ENCODE measurements around the gene FBXL2. TPM values are rescaled to one million over a fixed set of nuclear protein-coding genes. Genes with fewer than 3 reads are reported as not detected.
"Not testable (repeated sequence)": the region's sequence is repeated elsewhere in the genome, so short reads cannot be mapped to it uniquely, and the experiment has no call there.

The FBXL2 gene
- total and polyA plus RNA-seq, 3 donors from 2014 or later, result 24.8 to 55.7 (median 38.3) TPM

DNA sequence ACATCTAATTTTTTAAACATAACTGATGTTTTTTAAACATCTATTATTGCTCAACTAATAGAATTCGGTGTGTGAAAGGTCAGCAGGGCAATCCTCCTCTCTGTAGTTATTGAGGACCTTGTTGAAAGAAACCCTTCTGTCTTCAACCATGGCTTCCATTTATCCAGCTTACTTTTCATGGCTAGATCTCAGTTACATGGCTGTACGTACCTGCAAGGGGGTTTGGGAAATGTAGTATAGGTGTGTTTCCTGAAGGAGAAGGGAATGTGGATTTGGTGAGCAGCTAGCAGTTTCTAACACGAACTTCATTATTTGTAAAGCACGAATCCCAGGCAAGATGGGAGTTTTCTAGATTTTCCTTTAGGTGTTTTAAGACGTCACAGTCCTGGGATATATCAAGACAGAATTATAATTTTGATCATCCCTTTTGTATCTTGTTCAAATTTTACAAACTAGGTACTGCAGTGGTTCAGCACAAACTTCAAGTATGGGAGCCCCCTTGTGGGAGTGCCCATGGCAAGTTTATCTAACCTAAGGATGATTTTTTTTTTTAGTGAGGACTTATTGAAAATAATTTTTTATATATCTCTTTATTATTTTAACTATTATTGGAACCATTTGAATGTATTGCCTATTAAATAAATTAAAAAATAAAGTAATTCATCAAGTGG, 41.6 kb downstream of the FBXL2 start:
- intact Hi-C loops (cut with DNase I; ENCODE audit: low total_unique reads), result no loop called here
- no peaks in the 10 kb centered on the region for H3K9me3 ChIP-seq

DNA sequence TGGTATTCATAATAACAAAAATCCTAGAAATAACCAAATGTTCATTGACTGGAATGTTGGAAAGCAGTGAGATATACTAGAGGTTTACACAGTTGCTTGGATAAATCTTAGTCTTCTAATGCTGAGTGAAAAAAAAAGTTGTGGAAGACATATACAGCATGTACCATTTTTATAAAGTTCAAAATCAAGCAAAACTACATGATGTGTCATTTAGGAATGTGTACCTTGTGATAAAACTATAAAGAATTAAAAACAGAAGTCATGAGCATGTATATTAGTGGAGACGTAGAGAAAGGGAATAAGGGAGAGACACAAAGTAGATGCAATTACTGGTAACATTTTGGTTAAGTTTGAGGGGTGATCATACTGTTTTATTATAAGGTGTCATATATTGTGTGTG, 45.2 kb downstream of the FBXL2 start:
- DNase-seq, result no peak
- H3K27me3 ChIP-seq, result no peaks in the 10 kb centered on the region
- H3K27ac ChIP-seq, result no peak overlapping the region
- no peaks in the 10 kb centered on the region for H3K9me3 ChIP-seq
- no peaks in the 10 kb centered on the region for H3K4me1 ChIP-seq
- H3K4me3 ChIP-seq, result no peak overlapping the region
- TF ChIP-seq POLR2A (IDR thresholded peaks at IDR 0.05) (no peak), CTCF (IDR thresholded peaks at IDR 0.05) (no peak)
- intact Hi-C loops (cut with DNase I; ENCODE audit: low total_unique reads), result no loop called here
- 84 to 93% methylated on average over 1 of the region's 1 CpG for WGBS, 2 donors
- H3K36me3 ChIP-seq (ENCODE audit: low read depth, missing control alignments), result no peaks in the 10 kb centered on the region

More for the DNA sequence above, 41.6 kb downstream of the FBXL2 start:
- H3K4me1 ChIP-seq, result no peaks in the 10 kb centered on the region
- no peaks in the 10 kb centered on the region for H3K27me3 ChIP-seq
- TF ChIP-seq CTCF (IDR thresholded peaks at IDR 0.05), result no peak
- TF ChIP-seq POLR2A (IDR thresholded peaks at IDR 0.05), result no peak
- H3K36me3 ChIP-seq (ENCODE audit: low read depth, missing control alignments), result no peaks in the 10 kb centered on the region
- 81 to 86% methylated on average over 5 of the region's 5 CpGs for WGBS, 2 donors
- DNase-seq, result no peak
- H3K27ac ChIP-seq, result no peak overlapping the region
- H3K4me3 ChIP-seq, result no peak overlapping the region

GRCh38 chr3:33331414-33331813, 54.2 kb downstream of the FBXL2 start:
- 83 to 96% methylated on average over 2 of the region's 2 CpGs for WGBS, 2 donors
- intact Hi-C loops (cut with DNase I; ENCODE audit: low total_unique reads), result no loop called here
- Histone ChIP-seq H3K27me3 (no peaks in the 10 kb centered on the region), H3K4me1 (no peaks in the 10 kb centered on the region), H3K9me3 (no peaks in the 10 kb centered on the region), H3K4me3 (no peak overlapping the region), H3K27ac (no peak overlapping the region), H3K36me3 (ENCODE audit: low read depth, missing control alignments) (no peaks in the 10 kb centered on the region)
- DNase-seq, result no peak
- TF ChIP-seq CTCF (IDR thresholded peaks at IDR 0.05), result no peak
- TF ChIP-seq POLR2A (IDR thresholded peaks at IDR 0.05), result no peak

DNA sequence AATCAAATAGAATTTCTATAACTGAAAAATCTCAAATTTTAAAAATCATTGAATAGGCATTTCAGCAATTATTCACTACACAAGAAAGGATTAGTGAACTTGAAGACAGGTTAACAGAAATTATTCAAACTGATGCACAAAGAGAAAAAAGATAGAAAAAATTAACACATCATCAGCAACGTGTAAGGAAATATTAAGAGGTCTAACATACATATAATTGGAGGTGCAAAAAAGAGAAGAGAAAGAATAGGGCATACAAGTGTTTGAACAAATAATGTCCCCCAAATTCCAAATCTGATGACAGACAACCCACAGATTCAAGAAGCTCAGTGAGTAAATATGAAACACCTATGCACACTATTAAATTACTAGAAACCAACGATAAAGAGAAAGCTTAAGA, 57.1 kb downstream of the FBXL2 start:
- Histone ChIP-seq H3K4me1 (no peaks in the 10 kb centered on the region), H3K27ac (no peak overlapping the region)
- whole genome bisulfite sequencing, 2 donors, result 91 to 95% methylated on average over 2 of the region's 2 CpGs

DNA sequence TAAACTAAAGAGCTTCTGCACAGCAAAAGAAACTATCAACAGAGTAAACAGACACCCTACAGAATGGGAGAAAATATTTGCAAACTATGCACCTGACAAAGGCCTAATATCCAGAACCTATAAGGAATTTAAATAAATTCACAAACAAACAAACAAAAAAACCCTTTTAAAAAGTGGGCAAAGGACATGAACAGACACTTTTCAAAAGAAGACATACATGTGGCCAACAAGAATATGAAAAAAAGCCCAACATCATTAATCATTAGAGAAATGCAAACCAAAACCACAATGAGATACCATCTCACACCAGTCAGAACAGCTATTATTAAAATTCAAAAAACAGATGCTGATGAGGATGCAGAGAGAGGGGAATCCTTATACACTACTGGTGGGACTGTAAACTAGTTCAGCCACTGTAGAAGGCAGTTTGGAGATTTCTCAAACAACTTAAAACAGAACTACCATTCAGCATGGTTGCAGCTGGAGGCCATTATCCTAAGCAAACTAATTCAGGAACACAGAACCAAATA, 61.8 kb downstream of the FBXL2 start:
- not testable (repeated sequence) for H3K27ac ChIP-seq

More for the DNA sequence above, 57.1 kb downstream of the FBXL2 start:
- H3K36me3 ChIP-seq (ENCODE audit: low read depth, missing control alignments), result no peaks in the 10 kb centered on the region
- H3K9me3 ChIP-seq, result no peaks in the 10 kb centered on the region
- H3K4me3 ChIP-seq, result no peak overlapping the region
- no peaks in the 10 kb centered on the region for H3K27me3 ChIP-seq
- DNase-seq, result no peak
- intact Hi-C loops (cut with DNase I; ENCODE audit: low total_unique reads), result no loop called here
- TF ChIP-seq POLR2A (IDR thresholded peaks at IDR 0.05), result no peak
- TF ChIP-seq CTCF (IDR thresholded peaks at IDR 0.05), result no peak

More for the DNA sequence above, 61.8 kb downstream of the FBXL2 start:
- DNase-seq; H3K36me3 ChIP-seq (ENCODE audit: low read depth, missing control alignments); H3K9me3 ChIP-seq; H3K4me1 ChIP-seq; H3K4me3 ChIP-seq; intact Hi-C loops (cut with DNase I; ENCODE audit: low total_unique reads); H3K27me3 ChIP-seq: not testable (repeated sequence)

Data from testis (tissue), 3 donors.